Hepatocyte (in vitro differentiated cells): ENCODE results near the gene NR2F1-AS1. TPM values are rescaled to one million over a fixed set of nuclear protein-coding genes. Genes with fewer than 3 reads are reported as not detected.

Source experiments
- DNase-seq: peaks from one replicate; pipeline ENCODE4 v3.0.0-alpha.2; 2016; ENCODE audit warnings: low spot score
- H2AFZ ChIP-seq: fragments of 200-600 bp; sonication (generic); 2 replicates; pipeline ENCODE4 v1.6.0; 2016; ENCODE audit warnings: antibody characterized with exemption, mild to moderate bottlenecking
- H3K27ac ChIP-seq: fragments of 200-600 bp; sonication (generic); 2 replicates; pipeline ENCODE4 v1.5.1; 2016; ENCODE audit warnings: mild to moderate bottlenecking
- H3K27me3 ChIP-seq: fragments of 200-600 bp; sonication (generic); 2 replicates; pipeline ENCODE4 v1.6.1; 2016
- H3K36me3 ChIP-seq: fragments of 200-600 bp; sonication (generic); replicated peaks from 2 replicates; pipeline ENCODE4 v1.5.1; 2016; ENCODE audit warnings: low read depth; ENCODE audit not compliant: insufficient read depth
- H3K4me1 ChIP-seq: fragments of 200-600 bp; sonication (generic); 2 replicates; pipeline ENCODE4 v1.5.1; 2016; ENCODE audit warnings: mild to moderate bottlenecking, moderate library complexity; ENCODE audit not compliant: insufficient read depth
- H3K4me2 ChIP-seq: fragments of 200-600 bp; sonication (generic); 2 replicates; pipeline ENCODE4 v1.6.0; 2016
- H3K4me3 ChIP-seq: fragments of 200-600 bp; sonication (generic); 2 replicates; pipeline ENCODE4 v1.5.1; 2016; ENCODE audit warnings: mild to moderate bottlenecking
- H3K79me2 ChIP-seq: fragments of 200-600 bp; sonication (generic); 2 replicates; pipeline ENCODE4 v1.6.0; 2017; ENCODE audit warnings: mild to moderate bottlenecking
- H3K9me2 ChIP-seq: fragments of 200-600 bp; sonication (generic); replicated peaks from 2 replicates; pipeline ENCODE4 v1.6.0; 2017; ENCODE audit warnings: mild to moderate bottlenecking; ENCODE audit not compliant: insufficient read depth
- H3K9me3 ChIP-seq: fragments of 200-600 bp; sonication (generic); 2 replicates; pipeline ENCODE4 v1.5.1; 2016; ENCODE audit warnings: low read depth, mild to moderate bottlenecking
- H4K20me1 ChIP-seq: fragments of 200-600 bp; sonication (generic); 2 replicates; pipeline ENCODE4 v1.6.0; 2016; ENCODE audit warnings: mild to moderate bottlenecking; ENCODE audit not compliant: insufficient read depth, poor library complexity, severe bottlenecking
- CTCF ChIP-seq: fragments of 200-600 bp; sonication (generic); IDR thresholded peaks from 2 replicates; pipeline ENCODE4 v1.5.1; 2016; ENCODE audit warnings: antibody characterized with exemption, mild to moderate bottlenecking; ENCODE audit not compliant: poor library complexity
- EZH2 ChIP-seq: fragments of 200-600 bp; sonication (generic); IDR thresholded peaks from 2 replicates; pipeline ENCODE4 v1.6.1; 2016; ENCODE audit warnings: antibody characterized with exemption, mild to moderate bottlenecking, borderline replicate concordance
- EZH2phosphoT487 ChIP-seq: fragments of 200-600 bp; sonication (generic); IDR thresholded peaks from one replicate; pipeline ENCODE4 v1.6.1; 2018; ENCODE audit warnings: antibody characterized with exemption, mild to moderate bottlenecking, low read depth, moderate library complexity; ENCODE audit not compliant: unreplicated experiment, severe bottlenecking
- WGBS: methylation state at CpG from one replicate; pipeline ENCODE4 v1.1.6; 2016; ENCODE audit warnings: low lambda C conversion rate; ENCODE audit errors: missing lambda C conversion rate; 5-methylcytosine and 5-hydroxymethylcytosine counted together
- polyA plus RNA-seq: library from polyadenylated mRNA; unstranded; fragments of >200 nt; fragmentation: Nextera tagmentation; extraction: Ambion mirVana; gene quantifications from 2 replicates; pipeline ENCODE4 v1.2.1, GENCODE V29; 2016
- total RNA-seq: library from RNA; depleted of rRNA; stranded (reverse); fragments of >200 nt; gene quantifications from 2 replicates; pipeline ENCODE4 v1.2.3, GENCODE V29; 2014

NR2F1-AS1 gene
- total and polyA plus RNA-seq, 2 experiments from 2014 or later: 8.4 to 8.6 TPM

DNA sequence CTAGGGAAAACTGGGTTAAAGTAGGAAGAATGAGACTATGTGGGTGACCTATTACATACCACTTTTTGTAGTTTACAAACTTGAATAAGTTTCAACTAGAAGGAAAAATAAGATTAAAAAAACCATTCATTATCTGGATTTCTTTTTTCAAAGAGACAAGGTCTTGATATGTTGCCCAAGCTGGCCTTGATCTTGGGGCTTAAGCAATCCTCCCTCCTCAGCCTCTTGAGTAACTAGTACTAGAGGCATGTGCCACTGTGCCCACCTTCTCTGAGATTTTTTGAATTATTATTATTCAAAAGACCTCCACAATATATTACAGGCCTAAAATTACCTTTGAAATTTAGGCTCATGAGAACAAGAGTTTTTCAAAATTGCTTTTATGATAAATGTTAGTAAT lies 63.2 kb downstream of the NR2F1-AS1 start:
- Histone ChIP-seq H3K9me3 (no peaks in the 10 kb centered on the region), H3K9me2 (no peaks in the 10 kb centered on the region), H2AFZ (no peak overlapping the region), H3K4me2 (no peak overlapping the region), H3K4me1 (no peaks in the 10 kb centered on the region), H3K4me3 (no peak overlapping the region), H3K79me2 (no peaks in the 10 kb centered on the region), H3K36me3 (no peaks in the 10 kb centered on the region), H3K27ac (no peak overlapping the region), H4K20me1 (no peaks in the 10 kb centered on the region), H3K27me3 (no peaks in the 10 kb centered on the region)
- TF ChIP-seq EZH2phosphoT487 (no peak), CTCF (no peak), EZH2 (no peak)
- no peak for DNase-seq

- Histone ChIP-seq H3K9me3 (no peaks in the 10 kb centered on the region), H3K4me2 (no peak overlapping the region), H3K4me3 (no peak overlapping the region), H3K27ac (no peak overlapping the region), H3K9me2 (no peaks in the 10 kb centered on the region), H3K36me3 (no peaks in the 10 kb centered on the region), H3K27me3 (no peaks in the 10 kb centered on the region), H3K4me1 (no peaks in the 10 kb centered on the region), H2AFZ (no peak overlapping the region), H3K79me2 (no peaks in the 10 kb centered on the region), H4K20me1 (no peaks in the 10 kb centered on the region)
- 97% methylated on average over 1 of the region's 1 CpG for WGBS
- DNase-seq: no peak
- TF ChIP-seq CTCF: no peak
- TF ChIP-seq EZH2phosphoT487: no peak
- no peak for TF ChIP-seq EZH2
These were observed 67.7 kb downstream of the NR2F1-AS1 start for GRCh38 chr5:93513298-93513697.

DNA sequence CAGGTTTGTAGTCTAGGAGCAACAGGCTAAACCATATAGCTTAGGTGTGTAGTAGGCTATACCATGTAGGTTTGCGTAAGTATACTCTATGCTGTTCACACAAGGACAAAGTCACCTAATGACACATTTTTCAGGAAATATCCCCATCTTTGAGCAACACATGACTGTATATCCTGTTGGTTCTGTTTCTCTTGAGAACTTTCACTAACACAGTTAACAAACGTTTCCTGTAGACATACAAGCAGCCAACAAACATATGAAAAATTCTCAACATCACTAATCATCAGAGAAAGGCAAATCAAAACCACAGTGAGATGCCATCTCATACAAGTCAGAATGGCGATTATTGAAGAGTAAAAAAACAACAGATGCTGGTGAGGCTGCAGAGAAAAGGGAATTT lies 68.2 kb downstream of the NR2F1-AS1 start:
- WGBS: 86% methylated on average over 3 of the region's 3 CpGs
- no peaks in the 10 kb centered on the region for H3K27me3 ChIP-seq
- H3K4me1 ChIP-seq: no peaks in the 10 kb centered on the region
- H3K36me3 ChIP-seq: no peaks in the 10 kb centered on the region
- TF ChIP-seq EZH2: no peak
- no peak for TF ChIP-seq EZH2phosphoT487
- no peak for TF ChIP-seq CTCF
- H3K9me2 ChIP-seq: no peaks in the 10 kb centered on the region
- H3K4me2 ChIP-seq: no peak overlapping the region
- H3K9me3 ChIP-seq: no peaks in the 10 kb centered on the region
- H3K27ac ChIP-seq: no peak overlapping the region
- no peaks in the 10 kb centered on the region for H4K20me1 ChIP-seq
- H3K4me3 ChIP-seq: no peak overlapping the region
- no peaks in the 10 kb centered on the region for H3K79me2 ChIP-seq
- no peak for DNase-seq
- H2AFZ ChIP-seq: no peak overlapping the region

GRCh38 chr5:93511445-93511844 lies 69.6 kb downstream of the NR2F1-AS1 start:
- Histone ChIP-seq H3K9me2 (no peaks in the 10 kb centered on the region), H3K79me2 (no peaks in the 10 kb centered on the region), H3K4me2 (no peak overlapping the region), H4K20me1 (no peaks in the 10 kb centered on the region), H3K4me1 (no peaks in the 10 kb centered on the region), H3K27me3 (no peaks in the 10 kb centered on the region), H3K27ac (no peak overlapping the region), H3K9me3 (no peaks in the 10 kb centered on the region), H3K36me3 (no peaks in the 10 kb centered on the region), H2AFZ (no peak overlapping the region), H3K4me3 (no peak overlapping the region)
- 90% methylated on average over 2 of the region's 2 CpGs for WGBS
- no peak for DNase-seq
- TF ChIP-seq CTCF (no peak), EZH2 (no peak), EZH2phosphoT487 (no peak)
